Neural cell (in vitro differentiated cells): Measurements from ENCODE around the gene TLE2. TPM values are rescaled to one million over a fixed set of nuclear protein-coding genes. Genes with fewer than 3 reads are reported as not detected.
A peak's percentile ranks its signal among the peaks of the same experiment; 100 is the strongest.

Source experiments
- H2AFZ ChIP-seq: fragments of 200-600, 300-800 bp; sonication (generic), shearing (Covaris generic); 2 replicates; pipeline ENCODE4 v1.6.0; 2014; ENCODE audit warnings: low read depth, mild to moderate bottlenecking, antibody characterized with exemption, low read length, moderate library complexity
- H3F3A ChIP-seq: fragments of 200-600 bp; shearing (Covaris generic); 2 replicates; pipeline ENCODE4 v1.6.1; 2016; ENCODE audit warnings: mild to moderate bottlenecking, moderate library complexity, mixed read lengths, antibody characterized with exemption, low read length; ENCODE audit not compliant: insufficient read depth, poor library complexity, severe bottlenecking
- H3K27ac ChIP-seq: fragments of 200-600, 300-800 bp; sonication (generic), shearing (Covaris generic); 2 replicates; pipeline ENCODE4 v1.5.1; 2014; ENCODE audit warnings: mild to moderate bottlenecking, low read length, moderate library complexity
- H3K27me3 ChIP-seq: fragments of 300-800, 200-600 bp; sonication (generic), shearing (Covaris generic); 2 replicates; pipeline ENCODE4 v1.6.0; 2014; ENCODE audit warnings: mild to moderate bottlenecking, low read depth, low read length, moderate library complexity; ENCODE audit not compliant: insufficient read depth
- H3K36me3 ChIP-seq: fragments of 300-800, 200-600 bp; sonication (generic), shearing (Covaris generic); 2 replicates; pipeline ENCODE4 v1.5.1; 2014; ENCODE audit warnings: mild to moderate bottlenecking, antibody characterized with exemption, low read length, moderate library complexity; ENCODE audit not compliant: insufficient read depth
- H3K4me2 ChIP-seq: fragments of 300-800, 200-600 bp; sonication (generic), shearing (Covaris generic); 2 replicates; pipeline ENCODE4 v1.6.0; 2014; ENCODE audit warnings: mild to moderate bottlenecking, low read length
- H3K4me3 ChIP-seq: fragments of 300-800, 200-600 bp; sonication (generic), shearing (Covaris generic); 2 replicates; pipeline ENCODE4 v1.5.1; 2014; ENCODE audit warnings: mild to moderate bottlenecking, low read length, moderate library complexity
- H3K79me2 ChIP-seq: fragments of 200-600 bp; shearing (Covaris generic); replicated peaks from 2 replicates; pipeline ENCODE4 v1.6.0; 2014; ENCODE audit warnings: mild to moderate bottlenecking, low read length, moderate library complexity; ENCODE audit not compliant: insufficient read depth
- H3K9ac ChIP-seq: fragments of 300-800, 200-600 bp; sonication (generic), shearing (Covaris generic); 2 replicates; pipeline ENCODE4 v1.6.1; 2016; ENCODE audit warnings: mild to moderate bottlenecking, low read length, mixed read lengths
- H3K9me2 ChIP-seq: fragments of 200-600 bp; shearing (Covaris generic); 2 replicates; pipeline ENCODE4 v1.6.1; 2016; ENCODE audit warnings: mild to moderate bottlenecking, low read length, mixed read lengths; ENCODE audit not compliant: insufficient read depth
- H3K9me3 ChIP-seq: fragments of 200-600, 300-800 bp; sonication (generic), shearing (Covaris generic); 2 replicates; pipeline ENCODE4 v1.6.1; 2016; ENCODE audit warnings: mild to moderate bottlenecking, mixed run types, low read length, moderate library complexity, mixed read lengths
- H4K20me1 ChIP-seq: fragments of 200-600 bp; shearing (Covaris generic); 2 replicates; pipeline ENCODE4 v1.6.1; 2016; ENCODE audit warnings: mild to moderate bottlenecking, mixed run types; ENCODE audit not compliant: insufficient read depth
- EP300 ChIP-seq: fragments of 450-650 bp; conservative IDR thresholded peaks from 2 replicates; pipeline ENCODE4 v1.6.1; 2014; ENCODE audit warnings: antibody characterized with exemption, mild to moderate bottlenecking, moderate library complexity; ENCODE audit not compliant: poor library complexity, severe bottlenecking
- EZH2 ChIP-seq: fragments of 200-600, 300-800 bp; shearing (Covaris generic), sonication (generic); IDR thresholded peaks from 2 replicates; pipeline ENCODE4 v1.6.1; 2014; ENCODE audit warnings: antibody characterized with exemption, low read length, borderline replicate concordance, mild to moderate bottlenecking; ENCODE audit not compliant: insufficient read depth, poor library complexity, severe bottlenecking
- MXI1 ChIP-seq: fragments of 450-650 bp; conservative IDR thresholded peaks from 2 replicates; pipeline ENCODE4 v1.6.1; 2014; ENCODE audit warnings: antibody characterized with exemption, mild to moderate bottlenecking; ENCODE audit not compliant: poor library complexity, severe bottlenecking
- POLR2AphosphoS5 ChIP-seq: IDR thresholded peaks from 2 replicates; pipeline ENCODE4 v1.6.1; 2012
- RAD21 ChIP-seq: fragments of 450-650 bp; conservative IDR thresholded peaks from 2 replicates; pipeline ENCODE4 v1.6.1; 2014; ENCODE audit warnings: antibody characterized with exemption, mild to moderate bottlenecking, moderate library complexity
- SMC3 ChIP-seq: fragments of 450-650 bp; conservative IDR thresholded peaks from 2 replicates; pipeline ENCODE4 v1.6.1; 2014; ENCODE audit warnings: antibody characterized with exemption, mild to moderate bottlenecking, moderate library complexity; ENCODE audit not compliant: poor library complexity
- TAF1 ChIP-seq: IDR thresholded peaks from 2 replicates; pipeline ENCODE4 v1.6.1; 2012; ENCODE audit warnings: low read depth
- polyA minus RNA-seq: library from RNA; depleted of rRNA, polyadenylated mRNA; stranded (reverse); fragments of >200 nt; gene quantifications from 2 replicates; pipeline ENCODE4 v1.2.3, GENCODE V29; 2014
- polyA plus RNA-seq: library from polyadenylated mRNA; depleted of rRNA; stranded (reverse); fragments of >200 nt; gene quantifications from 2 replicates; pipeline ENCODE4 v1.2.3, GENCODE V29; 2014
- TF ChIP-seq, protein P1 (sequence below): fragments of 450-650 bp; IDR thresholded peaks from 2 replicates; pipeline ENCODE4 v1.5.1; 2014; ENCODE audit warnings: antibody characterized with exemption, mild to moderate bottlenecking, moderate library complexity; ENCODE audit not compliant: poor library complexity, severe bottlenecking
- TF ChIP-seq, protein P2 (sequence below): IDR thresholded peaks from 2 replicates; pipeline ENCODE4 v1.6.1; 2012; ENCODE audit warnings: borderline replicate concordance

TLE2 gene
- polyA plus RNA-seq (7.0 and 9.6 TPM in 2 replicates), polyA minus RNA-seq (2.9 and 8.8 TPM in 2 replicates)

DNA sequence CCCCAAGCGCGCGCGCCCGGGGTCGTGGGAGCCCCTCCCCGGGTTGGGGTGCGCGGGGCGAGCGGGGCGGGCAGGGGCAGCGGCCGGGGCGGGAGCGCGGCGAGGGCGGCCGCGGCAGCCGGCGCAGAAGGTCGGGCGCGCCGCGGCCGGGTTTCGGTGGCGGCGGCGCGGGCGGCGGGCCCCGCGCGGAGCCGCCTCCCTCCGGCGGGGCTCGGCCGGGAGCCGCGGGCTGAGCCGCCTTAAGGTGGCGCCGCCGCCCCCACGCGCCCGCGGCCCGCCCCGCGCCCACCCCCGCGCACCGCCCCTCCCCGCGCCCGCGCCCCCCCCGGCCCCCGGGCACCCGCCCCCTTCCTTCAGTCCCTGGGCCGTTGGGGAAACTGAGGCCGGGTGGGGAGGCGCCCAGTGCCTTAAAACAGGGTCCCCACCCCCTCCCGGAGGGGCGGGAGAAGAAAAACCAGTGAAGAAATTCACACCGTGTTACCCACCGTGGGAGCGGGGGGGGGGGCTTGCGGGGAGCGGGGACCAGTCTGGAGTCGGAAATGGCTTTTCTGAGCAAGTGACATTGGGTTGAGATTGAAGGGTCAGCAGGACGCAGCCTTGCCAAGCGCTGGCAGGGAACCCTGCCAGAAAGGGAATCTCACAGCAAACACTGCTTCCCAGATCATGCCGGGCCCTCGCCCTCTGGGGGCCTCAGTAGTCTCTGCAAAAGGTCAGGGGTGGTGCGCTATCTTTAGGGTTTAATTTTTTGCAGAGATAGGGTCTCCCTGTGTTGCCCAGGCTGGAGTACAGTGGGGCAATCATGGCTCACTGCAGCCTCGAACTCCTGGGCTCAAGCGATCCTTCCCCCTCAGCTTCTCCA is at the start of gene TLE2:
Gene TLE2, minus strand, starts transcription at position 216 of the 859 bp plus-strand sequence. CDS start 376 bp downstream, outside the sequence.
- Histone ChIP-seq H3K4me2 (no peak within 1 kb of the TSS), H3K9ac (peak within 1 kb of the TSS; percentile 42)

GRCh38 chr19:3075605-3076431 is 46.7 kb upstream of the TLE2 start:
- Histone ChIP-seq H3F3A (no peaks in the 10 kb centered on the region), H4K20me1 (no peaks in the 10 kb centered on the region), H2AFZ (no peak overlapping the region), H3K79me2 (no peaks in the 10 kb centered on the region), H3K27me3 (no peaks in the 10 kb centered on the region), H3K4me3 (peak overlapping the region; percentile 43), H3K4me2 (no peak overlapping the region), H3K9me3 (no peaks in the 10 kb centered on the region), H3K9me2 (no peaks in the 10 kb centered on the region), H3K36me3 (no peaks in the 10 kb centered on the region), H3K9ac (no peak overlapping the region), H3K27ac (no peak overlapping the region)
- TF ChIP-seq SMC3: peak; percentile 83
- TF ChIP-seq, protein P1, sequence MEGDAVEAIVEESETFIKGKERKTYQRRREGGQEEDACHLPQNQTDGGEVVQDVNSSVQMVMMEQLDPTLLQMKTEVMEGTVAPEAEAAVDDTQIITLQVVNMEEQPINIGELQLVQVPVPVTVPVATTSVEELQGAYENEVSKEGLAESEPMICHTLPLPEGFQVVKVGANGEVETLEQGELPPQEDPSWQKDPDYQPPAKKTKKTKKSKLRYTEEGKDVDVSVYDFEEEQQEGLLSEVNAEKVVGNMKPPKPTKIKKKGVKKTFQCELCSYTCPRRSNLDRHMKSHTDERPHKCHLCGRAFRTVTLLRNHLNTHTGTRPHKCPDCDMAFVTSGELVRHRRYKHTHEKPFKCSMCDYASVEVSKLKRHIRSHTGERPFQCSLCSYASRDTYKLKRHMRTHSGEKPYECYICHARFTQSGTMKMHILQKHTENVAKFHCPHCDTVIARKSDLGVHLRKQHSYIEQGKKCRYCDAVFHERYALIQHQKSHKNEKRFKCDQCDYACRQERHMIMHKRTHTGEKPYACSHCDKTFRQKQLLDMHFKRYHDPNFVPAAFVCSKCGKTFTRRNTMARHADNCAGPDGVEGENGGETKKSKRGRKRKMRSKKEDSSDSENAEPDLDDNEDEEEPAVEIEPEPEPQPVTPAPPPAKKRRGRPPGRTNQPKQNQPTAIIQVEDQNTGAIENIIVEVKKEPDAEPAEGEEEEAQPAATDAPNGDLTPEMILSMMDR: peak; percentile 95
- peak; percentile 43 for TF ChIP-seq MXI1
- TF ChIP-seq EZH2: no peak
- TF ChIP-seq, protein P2, sequence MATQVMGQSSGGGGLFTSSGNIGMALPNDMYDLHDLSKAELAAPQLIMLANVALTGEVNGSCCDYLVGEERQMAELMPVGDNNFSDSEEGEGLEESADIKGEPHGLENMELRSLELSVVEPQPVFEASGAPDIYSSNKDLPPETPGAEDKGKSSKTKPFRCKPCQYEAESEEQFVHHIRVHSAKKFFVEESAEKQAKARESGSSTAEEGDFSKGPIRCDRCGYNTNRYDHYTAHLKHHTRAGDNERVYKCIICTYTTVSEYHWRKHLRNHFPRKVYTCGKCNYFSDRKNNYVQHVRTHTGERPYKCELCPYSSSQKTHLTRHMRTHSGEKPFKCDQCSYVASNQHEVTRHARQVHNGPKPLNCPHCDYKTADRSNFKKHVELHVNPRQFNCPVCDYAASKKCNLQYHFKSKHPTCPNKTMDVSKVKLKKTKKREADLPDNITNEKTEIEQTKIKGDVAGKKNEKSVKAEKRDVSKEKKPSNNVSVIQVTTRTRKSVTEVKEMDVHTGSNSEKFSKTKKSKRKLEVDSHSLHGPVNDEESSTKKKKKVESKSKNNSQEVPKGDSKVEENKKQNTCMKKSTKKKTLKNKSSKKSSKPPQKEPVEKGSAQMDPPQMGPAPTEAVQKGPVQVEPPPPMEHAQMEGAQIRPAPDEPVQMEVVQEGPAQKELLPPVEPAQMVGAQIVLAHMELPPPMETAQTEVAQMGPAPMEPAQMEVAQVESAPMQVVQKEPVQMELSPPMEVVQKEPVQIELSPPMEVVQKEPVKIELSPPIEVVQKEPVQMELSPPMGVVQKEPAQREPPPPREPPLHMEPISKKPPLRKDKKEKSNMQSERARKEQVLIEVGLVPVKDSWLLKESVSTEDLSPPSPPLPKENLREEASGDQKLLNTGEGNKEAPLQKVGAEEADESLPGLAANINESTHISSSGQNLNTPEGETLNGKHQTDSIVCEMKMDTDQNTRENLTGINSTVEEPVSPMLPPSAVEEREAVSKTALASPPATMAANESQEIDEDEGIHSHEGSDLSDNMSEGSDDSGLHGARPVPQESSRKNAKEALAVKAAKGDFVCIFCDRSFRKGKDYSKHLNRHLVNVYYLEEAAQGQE: no peak
- no peak for TF ChIP-seq TAF1
- TF ChIP-seq RAD21: peak; percentile 81

More for the DNA sequence above, at the start of gene TLE2:
- Histone ChIP-seq H3K79me2 (no peaks in the 10 kb centered on the region), H2AFZ (no peak within 1 kb of the TSS), H4K20me1 (no peaks in the 10 kb centered on the region), H3K4me3 (peak within 1 kb of the TSS; percentile 62), H3K36me3 (no peaks in the 10 kb centered on the region), H3K9me3 (no peaks in the 10 kb centered on the region), H3K27me3 (peaks cover 91% of the 10 kb centered on the region), H3K9me2 (no peaks in the 10 kb centered on the region), H3K27ac (no peak within 1 kb of the TSS), H3F3A (no peaks in the 10 kb centered on the region)
- TF ChIP-seq MXI1 (no peak), EP300 (no peak), SMC3 (no peak), POLR2AphosphoS5 (no peak)
- TF ChIP-seq, protein P2: no peak
- TF ChIP-seq, protein P1: no peak
